Stimulated activated CD8-positive, alpha-beta memory T cell treated with anti-CD3 and anti-CD28 coated beads, Interleukin-7, amount 100 ng/mL, for 48 hours (primary cell): ENCODE results near the gene AFF3.

Source experiments
- DNase-seq, 2 donors: peaks; one replicate each; pipeline ENCODE4 v3.0.0-alpha.2; 2020; ENCODE audit warnings: low read depth in 1 of 2; ENCODE audit errors: extremely low read depth in 1 of 2

The AFF3 gene

GRCh38 chr2:100046961-100047947 is 95.1 kb downstream of the AFF3 start:
- no peak for DNase-seq

GRCh38 chr2:100045000-100045399 is 97.4 kb downstream of the AFF3 start:
- no peak for DNase-seq

GRCh38 chr2:100043891-100044255 is 98.5 kb downstream of the AFF3 start:
- no peak for DNase-seq

- no peak for DNase-seq
These were observed 99.1 kb downstream of the AFF3 start for GRCh38 chr2:100043081-100043890.

- no peak for DNase-seq
These were observed 99.8 kb downstream of the AFF3 start for GRCh38 chr2:100042562-100042961.

- DNase-seq: no peak
These were observed 100.4 kb downstream of the AFF3 start for GRCh38 chr2:100041946-100042345.

- DNase-seq: no peak
These were observed 101.0 kb downstream of the AFF3 start for GRCh38 chr2:100041385-100041784.

GRCh38 chr2:100040906-100041305 is 101.5 kb downstream of the AFF3 start:
- DNase-seq: no peak

- DNase-seq: no peak
These were observed 103.0 kb downstream of the AFF3 start for GRCh38 chr2:100039291-100039980.

GRCh38 chr2:100038011-100038410 is 104.4 kb downstream of the AFF3 start:
- no peak for DNase-seq

GRCh38 chr2:100036793-100037192 is 105.6 kb downstream of the AFF3 start:
- no peak for DNase-seq

- no peak for DNase-seq
These were observed 106.4 kb downstream of the AFF3 start for GRCh38 chr2:100036026-100036425.

- no peak for DNase-seq
These were observed 108.0 kb downstream of the AFF3 start for GRCh38 chr2:100034431-100034830.

- DNase-seq: no peak
These were observed 108.4 kb downstream of the AFF3 start for GRCh38 chr2:100033976-100034375.

- no peak for DNase-seq
These were observed 110.8 kb downstream of the AFF3 start for GRCh38 chr2:100031604-100032003.

- no peak for DNase-seq
These were observed 112.9 kb downstream of the AFF3 start for GRCh38 chr2:100029460-100029859.

GRCh38 chr2:100021791-100022340 is 120.5 kb downstream of the AFF3 start:
- DNase-seq: no peak

- no peak for DNase-seq
These were observed 122.9 kb downstream of the AFF3 start for GRCh38 chr2:100019499-100019898.

- no peak for DNase-seq
These were observed 123.8 kb downstream of the AFF3 start for GRCh38 chr2:100018341-100019193.

GRCh38 chr2:100017633-100018032 is 124.8 kb downstream of the AFF3 start:
- no peak for DNase-seq
